Stimulated activated CD8-positive, alpha-beta memory T cell treated with anti-CD3 and anti-CD28 coated beads, Interleukin-4, amount 100 ng/mL, for 48 hours (primary cell): ENCODE data around the gene AFF3.

ENCODE experiments used
- DNase-seq: peaks from one replicate; pipeline ENCODE4 v3.0.0-alpha.2; 2020

AFF3 gene

GRCh38 chr2:100068395-100068794, 74.0 kb downstream of the AFF3 start:
- DNase-seq, result no peak

- no peak for DNase-seq
Measured at GRCh38 chr2:100067784-100068183, 74.6 kb downstream of the AFF3 start.

DNA sequence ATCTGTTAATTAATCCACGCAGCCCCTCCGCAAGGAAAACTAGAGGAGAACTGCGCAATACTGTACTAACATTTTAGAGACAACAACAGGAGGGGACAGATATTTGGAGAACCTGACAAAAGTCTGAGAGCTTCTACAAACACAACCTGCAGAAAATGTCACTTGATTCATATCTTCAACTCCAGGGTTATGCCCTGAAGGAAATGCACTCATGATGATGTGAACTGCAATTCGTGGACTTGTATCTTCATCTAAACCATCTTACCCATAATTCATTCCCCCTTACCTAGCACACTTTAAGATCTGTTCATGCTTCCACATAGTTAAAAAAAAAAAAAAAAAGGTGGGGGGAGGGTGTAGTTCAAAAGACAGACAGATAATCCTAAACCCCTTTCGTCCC, 75.5 kb downstream of the AFF3 start:
- no peak for DNase-seq

DNA sequence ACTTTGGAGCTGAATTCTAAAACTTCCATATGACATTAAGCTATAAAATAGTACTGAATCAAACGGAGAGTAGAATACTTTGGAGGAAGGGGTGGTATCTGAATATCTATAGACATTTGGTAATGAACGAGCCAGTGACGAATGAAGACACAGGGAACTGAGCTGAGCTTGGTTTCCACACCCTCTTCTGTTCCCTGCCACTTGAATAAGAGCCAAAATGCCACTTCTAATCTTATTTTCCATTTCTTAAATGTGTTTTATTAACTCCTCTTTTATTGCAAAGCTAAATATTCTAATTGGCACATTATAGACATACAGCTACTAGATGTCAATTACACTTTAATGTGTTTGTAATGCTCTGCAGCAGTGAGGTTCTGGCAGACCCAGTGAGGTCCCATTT, 76.1 kb downstream of the AFF3 start:
- DNase-seq, result no peak

DNA sequence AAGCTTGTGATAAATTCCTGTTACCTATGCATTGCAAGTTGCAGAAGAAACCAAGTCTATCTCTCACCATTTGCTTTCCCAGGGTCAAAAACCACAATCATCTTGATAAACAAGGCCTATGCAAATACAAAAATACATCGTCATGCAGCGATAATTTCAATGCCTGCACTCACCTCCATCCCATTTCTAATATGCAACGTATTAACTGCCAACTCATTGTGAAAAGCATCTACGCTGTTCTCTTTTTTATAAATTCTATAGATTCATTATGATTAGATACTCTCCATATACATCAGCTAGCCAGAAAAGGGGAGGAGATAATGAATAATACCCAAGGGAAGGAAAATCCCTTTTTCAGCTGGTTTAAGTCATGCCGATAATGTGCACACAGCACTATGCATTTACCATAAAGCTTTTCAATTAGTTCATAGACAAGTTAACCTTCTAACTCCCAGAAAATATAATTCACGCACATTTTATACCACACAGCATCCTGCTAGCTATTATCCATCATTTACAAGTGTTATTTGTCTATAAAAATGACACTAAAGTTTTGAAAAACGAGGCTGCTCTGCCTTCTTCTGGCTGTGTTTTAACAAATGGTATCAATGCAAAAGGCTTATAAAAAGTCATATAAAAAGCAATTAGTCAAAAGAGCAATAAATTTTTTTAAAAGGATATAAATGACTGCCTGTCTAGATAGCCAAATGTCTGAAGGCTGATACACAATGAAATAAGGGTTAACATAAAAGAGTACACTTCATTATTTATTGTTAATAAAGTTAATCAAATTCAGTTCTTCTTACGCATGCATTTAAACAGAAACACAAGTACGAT, 77.6 kb downstream of the AFF3 start:
- no peak for DNase-seq

DNA sequence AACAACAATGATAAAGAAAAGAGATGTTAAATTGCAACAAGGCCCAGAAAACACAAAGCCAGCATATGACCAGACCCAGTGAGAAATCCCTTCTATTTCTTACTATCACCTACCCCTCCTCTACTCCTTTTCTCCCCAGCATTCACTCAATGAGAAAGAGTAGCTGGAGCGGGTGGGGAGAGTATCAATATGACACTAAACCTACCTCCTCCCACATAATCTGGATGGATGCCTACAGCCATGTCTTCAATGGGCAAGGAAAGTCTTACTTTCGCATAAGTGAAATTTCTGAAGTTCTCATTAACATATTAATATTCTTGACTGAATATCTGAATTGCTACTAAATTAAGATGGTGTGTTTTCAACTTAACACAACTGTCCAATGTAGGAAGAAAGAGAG, 78.2 kb downstream of the AFF3 start:
- DNase-seq, result no peak

DNA sequence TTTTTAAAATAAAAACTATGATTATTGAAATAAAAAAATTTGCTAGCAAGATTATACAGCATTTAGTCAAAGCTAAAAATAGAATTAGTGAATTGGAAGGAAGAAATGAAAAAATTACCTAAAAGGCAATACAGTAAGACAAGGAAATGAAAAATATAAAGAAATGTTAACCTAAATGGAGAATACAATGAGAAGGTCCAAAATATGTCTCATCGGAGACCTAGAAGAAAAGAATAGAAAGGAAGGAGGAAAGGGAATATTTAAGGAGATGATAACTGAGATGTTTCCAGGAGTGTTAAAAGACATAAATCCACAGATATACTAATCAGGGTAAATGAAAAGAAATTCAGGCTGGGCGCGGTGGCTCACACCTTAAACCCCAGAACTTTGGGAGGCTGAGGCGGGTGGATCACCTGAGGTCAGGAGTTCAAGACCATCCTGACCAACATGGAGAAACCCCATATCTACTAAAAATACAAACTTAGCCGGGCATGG, 78.9 kb downstream of the AFF3 start:
- DNase-seq, result no peak

- DNase-seq, result no peak
Measured at GRCh38 chr2:100062336-100062735, 80.1 kb downstream of the AFF3 start.

DNA sequence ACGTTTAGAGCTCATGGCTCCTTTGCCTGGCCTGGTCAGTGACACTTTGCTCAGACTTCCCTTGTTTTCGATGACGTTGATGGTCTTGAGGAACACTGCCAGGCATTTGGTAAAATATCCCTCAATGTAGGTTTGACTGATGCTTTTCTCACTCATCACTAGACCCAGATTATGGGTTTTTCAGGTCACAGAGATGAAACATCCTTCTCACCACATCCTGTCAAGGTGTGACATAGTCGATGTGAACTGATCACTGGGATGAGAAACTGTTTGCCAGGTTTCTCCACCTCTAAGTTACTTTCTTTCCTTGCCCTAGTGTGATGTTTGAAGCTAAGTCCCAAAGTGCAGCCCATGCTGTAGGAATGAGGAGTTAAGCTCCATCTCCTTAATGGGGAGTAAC, 81.5 kb downstream of the AFF3 start:
- DNase-seq, result no peak

DNA sequence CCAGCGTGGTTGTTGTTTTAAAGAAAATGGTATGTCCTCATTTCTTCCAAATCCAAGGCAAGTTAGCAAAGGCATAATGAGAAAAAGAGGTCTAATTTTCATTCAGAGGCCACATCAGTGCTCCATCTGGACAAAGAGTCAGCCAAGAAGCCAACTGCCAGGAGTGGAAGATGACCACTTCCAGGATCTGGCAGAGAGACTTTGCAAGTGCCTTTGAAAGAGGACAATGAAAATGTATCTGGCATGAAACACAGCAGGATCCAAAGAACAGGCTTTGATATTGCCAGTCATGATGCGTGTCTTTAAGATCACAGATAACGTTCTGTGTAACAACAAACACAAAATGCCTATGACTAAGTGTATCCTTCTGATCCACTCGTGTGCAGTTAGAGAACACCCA, 82.8 kb downstream of the AFF3 start:
- no peak for DNase-seq

DNA sequence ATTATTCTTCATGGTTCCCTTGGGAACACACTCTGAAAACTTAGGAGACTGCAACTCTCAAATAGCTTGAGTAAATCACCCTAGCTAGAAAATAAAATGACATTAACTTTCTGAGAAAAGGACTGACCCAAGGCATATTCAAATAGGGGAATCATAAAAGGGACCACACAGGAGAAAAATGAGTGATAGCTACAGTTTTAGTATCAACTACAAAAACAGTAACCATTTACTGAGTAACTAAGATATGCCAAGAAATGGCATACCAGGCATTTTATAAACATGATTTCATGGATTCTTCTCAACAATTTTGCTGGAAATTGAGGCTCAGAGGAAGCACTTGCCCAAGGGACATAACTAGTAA, 84.5 kb downstream of the AFF3 start:
- DNase-seq, result no peak

DNA sequence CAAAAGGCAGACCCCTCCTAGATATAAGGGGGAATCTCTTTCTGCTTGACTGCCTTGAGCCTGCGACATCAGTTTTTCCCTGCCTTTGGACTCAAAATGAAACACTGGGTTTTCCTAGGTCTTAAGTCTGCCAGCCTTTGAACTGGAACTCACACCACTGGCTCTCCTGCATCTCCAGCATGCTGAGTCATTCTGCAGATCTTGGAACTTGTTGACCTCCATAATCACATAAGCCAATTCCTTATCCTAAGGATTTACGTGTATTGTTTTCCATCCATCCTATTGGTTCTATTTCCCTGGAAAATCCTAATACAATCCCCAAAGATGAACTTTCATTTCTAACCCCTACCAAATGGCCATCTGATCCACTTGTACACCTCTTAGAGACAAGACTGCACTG, 88.0 kb downstream of the AFF3 start:
- no peak for DNase-seq

DNA sequence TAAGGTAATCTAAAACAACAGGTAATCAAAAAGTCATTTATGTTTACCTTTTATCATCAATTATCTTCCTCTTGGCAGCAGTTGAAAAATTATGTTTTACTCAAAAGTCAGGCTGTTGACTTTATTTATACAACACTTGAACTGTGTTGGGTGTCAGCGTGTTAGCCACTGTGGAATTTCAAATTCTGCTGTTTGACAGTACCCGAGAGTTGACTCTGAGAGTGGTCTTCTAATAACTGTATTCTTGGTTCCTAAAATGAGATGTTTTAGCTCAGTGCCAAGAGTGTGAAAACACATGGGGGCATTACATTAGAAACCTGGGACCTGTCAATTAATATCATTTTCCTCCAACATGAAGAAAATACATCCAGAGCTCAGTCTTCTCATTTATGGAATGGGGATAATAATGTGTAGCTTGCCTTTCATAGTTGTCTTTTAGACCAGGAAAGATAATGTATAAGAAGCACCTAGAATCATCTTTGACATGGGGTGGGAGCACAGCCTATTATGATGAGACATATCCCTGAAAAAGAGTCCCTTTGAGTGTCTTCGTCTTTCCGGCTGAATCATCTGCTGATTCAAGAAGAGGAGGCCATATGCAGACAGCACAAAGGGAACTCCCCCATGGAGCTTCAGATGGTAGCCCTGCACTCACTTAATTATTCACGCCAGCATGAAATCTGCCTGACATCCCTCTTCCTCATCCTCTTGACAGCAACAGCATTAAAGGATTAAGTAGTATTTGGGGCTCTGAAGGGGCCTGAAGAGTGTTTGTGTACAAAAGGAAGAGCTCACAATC, 89.1 kb downstream of the AFF3 start:
- DNase-seq, result no peak

- no peak for DNase-seq
Measured at GRCh38 chr2:100052650-100053049, 89.7 kb downstream of the AFF3 start.

- no peak for DNase-seq
Measured at GRCh38 chr2:100051253-100051652, 91.1 kb downstream of the AFF3 start.

- DNase-seq, result no peak
Measured at GRCh38 chr2:100050685-100051084, 91.7 kb downstream of the AFF3 start.

- DNase-seq, result no peak
Measured at GRCh38 chr2:100046961-100047947, 95.1 kb downstream of the AFF3 start.

DNA sequence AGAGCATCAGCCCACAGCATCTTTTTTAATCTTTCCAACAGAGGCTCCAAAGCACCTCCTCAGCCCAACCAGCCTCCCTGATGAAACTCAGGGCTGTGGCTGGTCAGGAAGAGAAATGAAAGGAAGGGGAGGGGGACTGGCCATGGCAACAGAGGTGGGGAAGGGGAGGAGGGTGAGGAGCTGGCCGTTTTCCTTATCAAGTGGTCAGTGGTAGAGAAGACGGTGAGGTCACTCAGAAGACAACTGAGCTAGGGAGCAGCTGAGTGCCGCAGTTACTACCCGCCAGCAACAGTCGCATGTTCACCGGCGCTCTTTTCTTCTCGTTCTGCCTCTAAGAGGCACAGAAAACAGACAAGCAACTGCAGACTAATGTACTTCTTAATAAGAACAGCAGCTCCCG, 97.4 kb downstream of the AFF3 start:
- DNase-seq, result no peak

GRCh38 chr2:100043891-100044255, 98.5 kb downstream of the AFF3 start:
- DNase-seq, result no peak

- no peak for DNase-seq
Measured at GRCh38 chr2:100043081-100043890, 99.1 kb downstream of the AFF3 start.

DNA sequence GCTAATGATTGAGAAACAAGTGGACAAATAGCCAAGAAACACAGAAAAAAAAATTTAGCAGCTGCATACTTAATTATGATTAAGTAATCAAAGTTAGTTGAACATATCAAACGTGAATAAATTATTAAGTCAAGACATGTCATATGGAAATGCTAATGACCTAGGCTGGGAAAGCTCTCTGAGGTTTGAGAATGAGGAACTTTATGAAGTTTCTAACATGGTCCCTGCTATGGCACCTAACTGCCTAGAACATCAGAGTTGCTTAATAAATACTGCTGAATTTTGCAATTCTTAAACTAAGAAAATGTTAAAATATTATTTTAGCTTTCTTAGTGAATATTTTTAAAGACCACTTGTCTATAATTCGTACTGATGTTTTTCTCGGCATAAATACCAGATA, 99.8 kb downstream of the AFF3 start:
- no peak for DNase-seq

- no peak for DNase-seq
Measured at GRCh38 chr2:100041946-100042345, 100.4 kb downstream of the AFF3 start.
